Lower leg skin (tissue), 4 donors: ENCODE measurements around the gene BNC2. TPM values are rescaled to one million over a fixed set of nuclear protein-coding genes. Genes with fewer than 3 reads are reported as not detected.

Experiments used
- DNase-seq, 2 donors: peaks; one replicate each; pipeline ENCODE4 v3.0.0-alpha.2; 2019; ENCODE audit warnings: low spot score in 2 of 2
- H3K4me3 ChIP-seq: fragments of 200-600 bp; sonication (generic); 2 replicates; pipeline ENCODE4 v1.5.1; 2017; ENCODE audit warnings: mild to moderate bottlenecking, low read depth; ENCODE audit not compliant: poor library complexity, severe bottlenecking
- POLR2A ChIP-seq, 2 donors: fragments of 450-650 bp; IDR thresholded peaks; one replicate each; pipeline ENCODE4 v1.6.1; 2016 to 2017; ENCODE audit warnings: antibody characterized with exemption in 2 of 2, mild to moderate bottlenecking in 1 of 2, moderate library complexity in 1 of 2
- WGBS, 2 donors: methylation state at CpG; one replicate each; pipeline ENCODE4 v1.1.5; 2018; 5-methylcytosine and 5-hydroxymethylcytosine counted together
- intact Hi-C: fragments of 100-400 bp; cut with DNase I; formaldehyde crosslinking; loops from one replicate; pipeline ENCODE4 v1.15.0; 2023; ENCODE audit warnings: low total_unique reads
- total RNA-seq, 4 donors: library from RNA; depleted of rRNA; stranded (reverse); fragments of >200 nt; gene quantifications; one replicate each; pipeline ENCODE4 v1.1.0, GENCODE V29; 2016
- TF ChIP-seq, protein P1 (sequence below), 3 donors: fragments of 450-650 bp; IDR thresholded peaks; one replicate each; pipeline ENCODE4 v1.5.1; 2016; ENCODE audit warnings: antibody characterized with exemption in 3 of 3, mild to moderate bottlenecking in 3 of 3, moderate library complexity in 2 of 3

Gene BNC2
- total RNA-seq, 4 donors from 2014 or later: 1.7 to 8.5 (median 3.7) TPM

DNA sequence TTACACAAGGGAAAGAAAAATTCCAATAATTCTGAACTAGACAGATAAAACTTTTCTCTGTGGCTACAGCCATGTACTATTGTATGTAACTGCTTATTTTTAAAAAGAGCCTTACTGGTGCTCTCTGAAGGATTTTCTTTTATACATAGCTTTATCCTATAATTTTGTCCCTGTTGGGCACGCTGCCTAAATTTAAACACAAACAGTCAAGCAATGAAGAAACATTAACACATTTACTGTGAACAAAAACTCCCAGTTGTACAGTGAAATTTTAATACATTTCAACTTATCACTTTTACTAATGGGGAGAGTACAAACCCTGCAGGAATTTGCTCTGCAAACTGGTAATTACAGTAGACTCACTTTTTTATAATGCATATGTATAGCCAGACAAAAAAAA, 273.3 kb downstream of the BNC2 start:
- no peak for DNase-seq
- TF ChIP-seq, protein P1, sequence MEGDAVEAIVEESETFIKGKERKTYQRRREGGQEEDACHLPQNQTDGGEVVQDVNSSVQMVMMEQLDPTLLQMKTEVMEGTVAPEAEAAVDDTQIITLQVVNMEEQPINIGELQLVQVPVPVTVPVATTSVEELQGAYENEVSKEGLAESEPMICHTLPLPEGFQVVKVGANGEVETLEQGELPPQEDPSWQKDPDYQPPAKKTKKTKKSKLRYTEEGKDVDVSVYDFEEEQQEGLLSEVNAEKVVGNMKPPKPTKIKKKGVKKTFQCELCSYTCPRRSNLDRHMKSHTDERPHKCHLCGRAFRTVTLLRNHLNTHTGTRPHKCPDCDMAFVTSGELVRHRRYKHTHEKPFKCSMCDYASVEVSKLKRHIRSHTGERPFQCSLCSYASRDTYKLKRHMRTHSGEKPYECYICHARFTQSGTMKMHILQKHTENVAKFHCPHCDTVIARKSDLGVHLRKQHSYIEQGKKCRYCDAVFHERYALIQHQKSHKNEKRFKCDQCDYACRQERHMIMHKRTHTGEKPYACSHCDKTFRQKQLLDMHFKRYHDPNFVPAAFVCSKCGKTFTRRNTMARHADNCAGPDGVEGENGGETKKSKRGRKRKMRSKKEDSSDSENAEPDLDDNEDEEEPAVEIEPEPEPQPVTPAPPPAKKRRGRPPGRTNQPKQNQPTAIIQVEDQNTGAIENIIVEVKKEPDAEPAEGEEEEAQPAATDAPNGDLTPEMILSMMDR (IDR thresholded peaks at IDR 0.05): no peak
- no peak for TF ChIP-seq POLR2A (IDR thresholded peaks at IDR 0.05)
- intact Hi-C loops: no loop called here
- 82 to 93% methylated on average over 1 of the region's 1 CpG for whole genome bisulfite sequencing, 2 donors
- H3K4me3 ChIP-seq: no peak overlapping the region

DNA sequence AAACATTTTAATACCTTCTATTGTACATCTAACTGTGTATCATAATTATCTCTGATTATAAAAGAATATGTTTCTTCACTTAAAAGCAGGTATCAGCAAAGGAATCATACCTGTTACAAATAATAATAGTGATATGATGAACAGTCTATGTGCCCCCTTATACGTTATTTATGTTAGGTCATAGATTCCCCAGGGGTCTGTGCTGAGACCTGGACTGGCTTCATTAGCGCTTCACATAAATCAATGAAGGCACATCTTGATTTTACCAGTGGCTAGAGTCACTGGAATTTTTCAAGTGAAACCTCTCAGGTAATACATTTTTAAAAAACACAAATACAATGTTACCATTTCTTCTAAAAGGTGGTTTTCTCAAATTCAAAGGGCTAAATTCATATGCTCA, 275.2 kb downstream of the BNC2 start:
- intact Hi-C loops: no loop called here
- WGBS, 2 donors: 93 to 97% methylated on average over 2 of the region's 2 CpGs

DNA sequence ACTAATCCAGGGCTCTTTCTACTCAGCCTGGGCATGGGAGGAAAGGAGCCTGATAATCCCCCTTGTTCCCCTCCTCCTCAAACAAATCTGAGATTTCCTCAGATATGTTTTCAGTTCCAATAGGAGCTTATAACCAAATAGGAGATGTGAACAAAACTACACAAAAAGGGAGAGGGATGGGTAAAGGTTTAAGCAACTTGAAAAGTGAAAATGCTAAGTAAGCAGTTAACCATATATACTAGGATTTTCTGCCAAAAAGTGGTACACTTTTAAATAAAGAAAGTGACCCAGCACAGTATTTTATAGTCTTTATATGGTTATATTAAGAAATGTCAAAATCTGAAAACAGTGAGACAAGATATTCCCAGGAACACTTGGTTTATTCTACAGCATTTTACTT, 275.7 kb downstream of the BNC2 start:
- no peak for DNase-seq
- intact Hi-C loops: no loop called here
- no peak for TF ChIP-seq POLR2A (IDR thresholded peaks at IDR 0.05)
- TF ChIP-seq, protein P1 (IDR thresholded peaks at IDR 0.05): no peak
- H3K4me3 ChIP-seq: no peak overlapping the region

More for the DNA sequence above, 275.2 kb downstream of the BNC2 start:
- DNase-seq: no peak
- TF ChIP-seq POLR2A (IDR thresholded peaks at IDR 0.05): no peak
- TF ChIP-seq, protein P1 (IDR thresholded peaks at IDR 0.05): no peak
- H3K4me3 ChIP-seq: no peak overlapping the region

DNA sequence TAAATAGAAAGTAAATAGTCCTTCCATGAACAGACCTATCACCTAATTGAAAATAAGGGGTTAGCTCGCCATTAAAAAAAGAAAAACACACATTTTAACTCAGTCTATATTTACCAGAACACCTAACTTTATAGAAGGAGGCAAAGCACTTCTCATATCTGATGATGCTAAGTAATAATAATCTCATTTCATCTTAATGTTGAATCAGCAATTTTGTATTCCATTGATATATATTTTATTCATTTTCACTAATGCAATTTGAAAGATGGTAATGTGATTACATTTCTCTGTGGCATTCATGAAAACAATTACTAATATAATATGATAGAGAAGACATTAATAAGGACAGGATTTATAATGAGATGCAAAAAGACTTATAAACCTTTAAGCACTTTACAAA, 276.7 kb downstream of the BNC2 start:
- 77 to 89% methylated on average over 1 of the region's 1 CpG for WGBS, 2 donors
- no peak for DNase-seq

DNA sequence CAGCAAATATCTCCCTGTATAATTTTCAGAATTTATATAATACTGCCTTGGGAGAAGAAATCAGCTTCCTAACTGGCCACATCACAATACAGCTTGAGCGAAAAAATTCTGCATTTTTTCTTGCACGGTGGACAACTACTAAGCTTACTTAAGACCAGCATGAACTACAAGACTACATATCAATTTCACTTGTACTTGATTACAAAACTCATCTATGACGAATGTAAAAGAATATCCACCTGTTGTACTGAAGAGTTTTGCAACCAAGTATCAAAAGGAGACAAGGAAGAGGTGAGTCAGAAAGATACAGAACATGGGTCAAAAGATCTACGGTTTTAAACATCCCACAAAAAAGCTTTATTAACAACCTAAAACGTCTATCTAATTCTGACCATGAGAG, 279.4 kb downstream of the BNC2 start:
- intact Hi-C loops: no loop called here
- 71 to 72% methylated on average over 5 of the region's 5 CpGs for WGBS, 2 donors
- DNase-seq: no peak
- no peak overlapping the region for H3K4me3 ChIP-seq
- TF ChIP-seq, protein P1 (IDR thresholded peaks at IDR 0.05): no peak
- no peak for TF ChIP-seq POLR2A (IDR thresholded peaks at IDR 0.05)

More for the DNA sequence above, 276.7 kb downstream of the BNC2 start:
- TF ChIP-seq, protein P1 (IDR thresholded peaks at IDR 0.05): no peak
- TF ChIP-seq POLR2A (IDR thresholded peaks at IDR 0.05): no peak
- no peak overlapping the region for H3K4me3 ChIP-seq
- intact Hi-C loops: no loop called here

DNA sequence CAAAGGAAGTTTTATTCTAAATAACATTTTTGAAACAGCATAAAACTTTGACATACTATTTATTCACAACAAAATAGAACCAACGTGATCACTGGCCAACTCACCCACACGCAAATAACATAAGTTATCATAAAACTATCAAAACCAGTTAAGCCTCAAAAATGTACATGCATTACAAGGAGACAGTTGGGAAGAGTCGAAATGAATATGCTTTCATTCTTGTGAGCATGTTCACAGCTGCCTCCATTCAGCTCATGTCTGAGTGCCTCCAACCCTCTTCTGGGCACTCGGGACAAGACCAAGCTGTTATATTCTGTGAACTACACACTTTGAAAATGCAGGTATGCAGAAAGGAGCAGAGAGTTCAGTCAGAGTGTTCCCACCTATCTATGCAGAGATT, 284.9 kb downstream of the BNC2 start:
- DNase-seq: no peak
- no peak for TF ChIP-seq POLR2A (IDR thresholded peaks at IDR 0.05)
- TF ChIP-seq, protein P1 (IDR thresholded peaks at IDR 0.05): no peak
- H3K4me3 ChIP-seq: no peak overlapping the region
- 74 to 91% methylated on average over 4 of the region's 4 CpGs for WGBS, 2 donors
- intact Hi-C loops: no loop called here
